Mucosa of descending colon (tissue), 3 donors: ENCODE results near the gene MEGF6. TPM values are rescaled to one million over a fixed set of nuclear protein-coding genes. Genes with fewer than 3 reads are reported as not detected.

Experiments used
- ATAC-seq: fragments of 200-7000 bp; cut with Tn5 transposase; one replicate; pipeline ENCODE4 v1.9.1; 2020; ENCODE audit warnings: mild to moderate bottlenecking, moderate library complexity
- DNase-seq, 3 donors: peaks; one replicate each; pipeline ENCODE4 v3.0.0-alpha.2; 2020
- H3K36me3 ChIP-seq: fragments of 200-600 bp; one replicate; pipeline ENCODE4 v1.8.0; 2021; ENCODE audit warnings: low read depth, mild to moderate bottlenecking
- H3K4me1 ChIP-seq: fragments of 200-600 bp; one replicate; pipeline ENCODE4 v1.8.0; 2021; ENCODE audit warnings: low read depth, mild to moderate bottlenecking
- H3K4me3 ChIP-seq: fragments of 200-600 bp; one replicate; pipeline ENCODE4 v1.8.0; 2021; ENCODE audit warnings: mild to moderate bottlenecking
- H3K9me3 ChIP-seq: fragments of 200-600 bp; one replicate; pipeline ENCODE4 v1.8.0; 2021; ENCODE audit warnings: mild to moderate bottlenecking
- intact Hi-C, 2 donors: fragments of 100-400 bp; cut with DNase I in 1 of 2; cut with micrococcal nuclease in 1 of 2; formaldehyde crosslinking; loops; one replicate each; pipeline versions ENCODE4 v1.11.0 to v1.11.1; 2022; cut with DNase I, micrococcal nuclease
- total RNA-seq, 3 donors: library from RNA; stranded (reverse); fragmentation: NEBNext Ultra II Directional in 2 of 3; extraction: Animal tissue kit (Norgen Biotek cat#: 25700) in 2 of 3; gene quantifications; one replicate each; pipeline versions ENCODE4 v1.2.1 to v1.2.4, GENCODE V29; 2021 to 2023
- TF ChIP-seq, protein P1 (sequence below): fragments of 200-600 bp; IDR thresholded peaks from one replicate; pipeline ENCODE4 v1.8.0; 2022; ENCODE audit warnings: antibody characterized with exemption, mild to moderate bottlenecking
- donor health status: DM: no; HTN: no; CAD: no; lungs with moderate emphysema.
- donor health status: DM: no; HTN: no; CAD: no.
- donor health status: DM: no; HTN: yes; CAD: no.

The MEGF6 gene
- total RNA-seq, 3 donors from 2014 or later, result 6.2 to 12.2 (median 8.5) TPM

DNA sequence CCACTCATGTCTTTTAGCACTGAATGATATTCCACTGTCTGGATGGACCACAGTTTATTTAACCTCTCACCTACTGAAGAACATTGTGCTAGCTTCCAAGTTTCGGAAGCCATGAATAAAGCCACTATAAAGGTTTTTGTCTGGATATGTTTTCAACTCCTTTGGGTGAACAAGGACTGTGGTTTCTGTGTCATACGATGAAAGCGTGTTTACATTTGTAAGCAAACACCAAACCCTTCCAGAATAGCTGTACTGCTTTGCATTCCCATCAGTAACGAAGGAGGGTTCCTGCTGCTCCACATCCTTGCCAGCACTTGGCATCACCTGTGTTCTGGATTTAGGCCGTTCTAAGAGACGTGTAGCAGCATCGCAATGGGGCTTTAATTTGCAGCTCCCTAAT is 167.5 kb downstream of the MEGF6 start:
- Histone ChIP-seq H3K36me3 (no peaks in the 10 kb centered on the region), H3K4me3 (no peak overlapping the region), H3K9me3 (no peaks in the 10 kb centered on the region), H3K4me1 (no peaks in the 10 kb centered on the region)
- peak in 1 of 3 donors; percentile 7 for DNase-seq
- ATAC-seq, result no peak
- TF ChIP-seq, protein P1, sequence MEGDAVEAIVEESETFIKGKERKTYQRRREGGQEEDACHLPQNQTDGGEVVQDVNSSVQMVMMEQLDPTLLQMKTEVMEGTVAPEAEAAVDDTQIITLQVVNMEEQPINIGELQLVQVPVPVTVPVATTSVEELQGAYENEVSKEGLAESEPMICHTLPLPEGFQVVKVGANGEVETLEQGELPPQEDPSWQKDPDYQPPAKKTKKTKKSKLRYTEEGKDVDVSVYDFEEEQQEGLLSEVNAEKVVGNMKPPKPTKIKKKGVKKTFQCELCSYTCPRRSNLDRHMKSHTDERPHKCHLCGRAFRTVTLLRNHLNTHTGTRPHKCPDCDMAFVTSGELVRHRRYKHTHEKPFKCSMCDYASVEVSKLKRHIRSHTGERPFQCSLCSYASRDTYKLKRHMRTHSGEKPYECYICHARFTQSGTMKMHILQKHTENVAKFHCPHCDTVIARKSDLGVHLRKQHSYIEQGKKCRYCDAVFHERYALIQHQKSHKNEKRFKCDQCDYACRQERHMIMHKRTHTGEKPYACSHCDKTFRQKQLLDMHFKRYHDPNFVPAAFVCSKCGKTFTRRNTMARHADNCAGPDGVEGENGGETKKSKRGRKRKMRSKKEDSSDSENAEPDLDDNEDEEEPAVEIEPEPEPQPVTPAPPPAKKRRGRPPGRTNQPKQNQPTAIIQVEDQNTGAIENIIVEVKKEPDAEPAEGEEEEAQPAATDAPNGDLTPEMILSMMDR, result no peak
- intact Hi-C loops, result no loop called here

DNA sequence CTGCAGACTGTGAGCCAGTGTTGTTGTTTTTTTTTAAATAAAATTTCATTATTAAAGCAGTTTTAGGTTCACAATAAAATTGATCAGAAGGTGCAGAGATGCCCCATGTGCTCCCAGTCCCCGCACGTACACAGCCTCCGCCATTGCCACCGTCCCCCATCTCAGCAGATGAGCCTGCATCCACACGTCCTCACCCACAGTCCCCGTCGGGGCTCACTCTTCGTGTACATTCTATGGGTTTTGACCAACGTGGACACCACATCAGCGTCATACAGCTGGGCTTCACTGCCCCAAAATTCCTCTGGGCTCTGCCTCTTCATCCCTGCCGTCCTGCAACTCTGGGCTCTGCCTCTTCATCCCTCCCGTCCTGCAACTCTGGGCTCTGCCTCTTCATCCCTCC is 168.4 kb downstream of the MEGF6 start:
- intact Hi-C loops, result no loop called here
- Histone ChIP-seq H3K9me3 (no peaks in the 10 kb centered on the region), H3K4me1 (no peaks in the 10 kb centered on the region), H3K4me3 (no peak overlapping the region), H3K36me3 (no peaks in the 10 kb centered on the region)
- TF ChIP-seq, protein P1, result no peak
- ATAC-seq (no peak), DNase-seq (peak in 1 of 3 donors; percentile 18)

DNA sequence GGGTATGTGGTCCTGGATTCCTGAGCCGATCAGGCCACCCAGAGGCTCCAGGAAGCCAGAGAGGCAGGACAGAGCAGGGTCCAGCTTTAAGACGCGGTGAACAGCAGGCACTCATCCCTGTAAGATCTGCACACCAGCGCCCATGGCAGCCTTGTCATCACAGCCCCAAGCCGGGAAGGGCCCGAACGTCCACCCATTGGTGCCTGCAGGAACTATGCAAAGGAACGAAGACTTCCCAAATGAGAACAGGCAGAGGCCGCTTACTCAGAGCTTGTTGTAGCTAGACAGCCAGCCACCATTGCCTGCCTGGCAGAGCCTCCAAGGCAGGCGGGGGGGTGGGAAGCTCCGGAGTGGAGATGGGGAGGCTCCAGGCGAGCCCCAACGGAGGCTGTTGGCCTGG is 169.0 kb downstream of the MEGF6 start:
- Histone ChIP-seq H3K4me3 (no peak overlapping the region), H3K4me1 (no peaks in the 10 kb centered on the region), H3K36me3 (no peaks in the 10 kb centered on the region), H3K9me3 (no peaks in the 10 kb centered on the region)
- no peak for DNase-seq
- TF ChIP-seq, protein P1, result no peak
- intact Hi-C loops, result no loop called here
- ATAC-seq, result no peak

- H3K4me3 ChIP-seq, result no peak overlapping the region
- H3K9me3 ChIP-seq, result no peaks in the 10 kb centered on the region
- H3K4me1 ChIP-seq, result no peaks in the 10 kb centered on the region
- DNase-seq (peak in 1 of 3 donors; percentile 19), ATAC-seq (no peak)
- TF ChIP-seq, protein P1, result no peak
- no peaks in the 10 kb centered on the region for H3K36me3 ChIP-seq
- intact Hi-C loops, result no loop called here
Observed at GRCh38 chr1:3441880-3442279, 169.4 kb downstream of the MEGF6 start.

GRCh38 chr1:3441410-3441847 is 169.9 kb downstream of the MEGF6 start:
- TF ChIP-seq, protein P1, result no peak
- Histone ChIP-seq H3K4me3 (no peak overlapping the region), H3K9me3 (no peaks in the 10 kb centered on the region), H3K4me1 (no peaks in the 10 kb centered on the region), H3K36me3 (no peaks in the 10 kb centered on the region)
- intact Hi-C loops, result no loop called here
- DNase-seq (no peak), ATAC-seq (no peak)
